HepG2 (cell line): ENCODE results near the gene GBX1. TPM values are rescaled to one million over a fixed set of nuclear protein-coding genes. Genes with fewer than 3 reads are reported as not detected.

Experiments
- CBX2 ChIP-seq, 2 experiments: fragments of 200-600 bp in 1 of 2; sonication (generic); formaldehyde crosslinking in 1 of 2; IDR thresholded peaks; 2 replicates each; pipeline versions ENCODE4 v1.7.0 to v1.8.1; 2018 to 2022; ENCODE audit warnings: low read depth in 2 of 2, low read length in 1 of 2, mild to moderate bottlenecking in 1 of 2, missing genetic modification reagents in 1 of 2
- CSRNP1 ChIP-seq: sonication (generic); formaldehyde crosslinking; IDR thresholded peaks from 2 replicates; pipeline ENCODE4 v1.8.1; 2023; ENCODE audit warnings: mild to moderate bottlenecking, missing genetic modification reagents
- CTCF ChIP-seq: sonication (generic); formaldehyde crosslinking; IDR thresholded peaks from 2 replicates; pipeline ENCODE4 v1.5.0; 2020; ENCODE audit warnings: mild to moderate bottlenecking, missing genetic modification reagents, moderate library complexity
- EZH2 ChIP-seq: conservative IDR thresholded peaks from 2 replicates; pipeline ENCODE4 v1.6.1; 2012; ENCODE audit warnings: mild to moderate bottlenecking, low read depth, low read length, moderate library complexity
- GATA4 ChIP-seq: sonication (generic); IDR thresholded peaks from 2 replicates; pipeline ENCODE4 v1.6.1; 2016; ENCODE audit warnings: antibody characterized with exemption, low read depth, borderline replicate concordance
- HCFC1 ChIP-seq: fragments of 150-350 bp; IDR thresholded peaks from 2 replicates; pipeline ENCODE4 v1.6.1; 2014; ENCODE audit warnings: low read depth, low read length
- KIAA2018 ChIP-seq: sonication (generic); formaldehyde crosslinking; IDR thresholded peaks from 2 replicates; pipeline ENCODE4 v1.5.0; 2020; ENCODE audit warnings: mild to moderate bottlenecking, missing genetic modification reagents, borderline replicate concordance
- MXI1 ChIP-seq: IDR thresholded peaks from 3 replicates; pipeline ENCODE4 v1.6.1; 2012; ENCODE audit warnings: low read depth, low read length, inconsistent platforms, borderline replicate concordance
- PCBP1 ChIP-seq: fragments of 200-400 bp; formaldehyde crosslinking; IDR thresholded peaks from 2 replicates; pipeline ENCODE4 v1.6.1; 2017; ENCODE audit warnings: mild to moderate bottlenecking, low read depth, low read length, borderline replicate concordance
- SIN3A ChIP-seq: IDR thresholded peaks from 2 replicates; pipeline ENCODE4 v1.6.1; 2011; ENCODE audit warnings: low read depth, mild to moderate bottlenecking, control low read depth, low read length, borderline replicate concordance
- THYN1 ChIP-seq: sonication (generic); formaldehyde crosslinking; IDR thresholded peaks from 2 replicates; pipeline ENCODE4 v1.8.1; 2023; ENCODE audit warnings: low read depth, mild to moderate bottlenecking, moderate library complexity, missing genetic modification reagents, borderline replicate concordance
- ZBTB44 ChIP-seq: sonication (generic); formaldehyde crosslinking; IDR thresholded peaks from 2 replicates; pipeline ENCODE4 v1.4.0; 2020; ENCODE audit warnings: missing genetic modification reagents
- ZNF614 ChIP-seq: IDR thresholded peaks from 2 replicates; pipeline ENCODE4 v1.6.1; 2018; ENCODE audit warnings: missing biosample characterization, missing genetic modification reagents, inconsistent platforms, borderline replicate concordance
- ZNF672 ChIP-seq: sonication (generic); formaldehyde crosslinking; IDR thresholded peaks from 2 replicates; pipeline ENCODE4 v1.8.1; 2022; ENCODE audit warnings: missing genetic modification reagents
- polyA plus RNA-seq, 8 experiments: library from polyadenylated mRNA; depleted of rRNA in 3 of 8; stranded (reverse) in 7 of 8; unstranded in 1 of 8; fragments of >200 nt; fragmentation: Illumina TruSeq in 4 of 8; extraction: Trizol in 4 of 8; gene quantifications; 2 replicates each; pipeline versions ENCODE4 v1.2.1 to v1.2.3, GENCODE V29; 2011 to 2016; ENCODE audit warnings: low read depth in 4 of 8, missing spikeins in 1 of 8, mixed read lengths in 1 of 8; ENCODE audit not compliant: insufficient read depth in 1 of 8
- total RNA-seq, 5 experiments: library from RNA; depleted of rRNA; stranded (reverse); fragments of >200 nt; fragmentation: Illumina TruSeq; extraction: Trizol; gene quantifications; 2 replicates each; pipeline ENCODE4 v1.2.3, GENCODE V29; 2016; ENCODE audit warnings: low read depth in 1 of 5

The GBX1 gene
- total and polyA plus RNA-seq, 2 of the 13 experiments (the other 11 are each of a cell fraction or from before 2014, with no cell fraction given): not detected

GRCh38 chr7:151172273-151173141 is 5.0 kb upstream of the GBX1 start (continued):
- TF ChIP-seq ZNF614 (CRISPR knock-in tag): peak; percentile 78; the same call in 1 of the 2 replicates
- TF ChIP-seq ZNF672 (CRISPR knock-in tag): no peak
- TF ChIP-seq CSRNP1 (CRISPR knock-in tag): no peak
- no peak for TF ChIP-seq PCBP1
- TF ChIP-seq SIN3A: no peak
- no peak for TF ChIP-seq THYN1
- TF ChIP-seq CBX2 (IDR thresholded peaks at IDR 0.05; ENCODE audit: low read depth, low read length): no peak
- TF ChIP-seq CBX2 (CRISPR knock-in tag; IDR thresholded peaks at IDR 0.05; ENCODE audit: low read depth): no peak
- no peak for TF ChIP-seq MXI1
- TF ChIP-seq GATA4: no peak
- TF ChIP-seq KIAA2018 (CRISPR knock-in tag): no peak
- TF ChIP-seq EZH2: no peak
- peak; percentile 100 for TF ChIP-seq CTCF (CRISPR knock-in tag)
- TF ChIP-seq ZBTB44 (CRISPR knock-in tag): no peak
- TF ChIP-seq HCFC1: no peak
